ENCODE measurements around the gene FRMPD4.

The FRMPD4 gene

DNA sequence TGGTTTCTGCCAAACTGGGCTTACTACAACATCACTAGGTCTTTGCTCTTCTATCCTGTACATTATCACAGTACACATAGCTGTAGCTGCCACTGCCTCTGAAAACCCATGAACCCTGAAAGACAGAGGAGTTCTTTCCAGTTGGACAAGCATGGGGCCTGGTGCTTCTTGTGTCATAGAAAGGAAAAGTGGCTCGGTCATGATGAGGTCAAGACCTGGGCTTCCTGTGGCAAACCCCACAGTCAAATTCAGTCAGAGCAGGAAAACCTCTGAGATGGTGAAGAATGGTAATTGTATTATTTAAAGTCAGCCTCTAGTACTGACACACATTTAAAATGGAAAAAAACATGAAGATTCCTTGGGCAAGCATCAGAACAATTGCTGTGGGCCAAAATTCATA lies 519.6 kb downstream of the FRMPD4 start:
- no peak for DNase-seq (ENCODE audit: low read depth in 2 of 2)

DNA sequence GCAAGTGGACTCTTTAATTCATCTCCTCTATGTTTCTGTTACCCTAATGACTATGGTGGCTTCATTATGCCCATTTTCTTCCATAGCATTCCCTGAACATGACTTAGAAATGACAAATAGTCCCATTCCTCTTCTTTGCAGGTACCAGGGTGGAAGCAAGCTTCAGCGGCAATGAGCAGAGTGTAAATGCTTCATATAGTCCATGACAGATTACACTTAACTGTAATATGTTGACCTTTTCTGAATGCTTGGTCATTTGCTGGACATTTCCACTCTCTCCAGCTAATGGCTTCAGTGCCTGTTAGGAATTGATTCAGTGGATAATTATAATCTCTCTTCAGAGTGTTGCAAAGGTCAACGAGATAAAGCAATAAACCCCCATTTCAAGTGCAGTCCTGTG lies 523.2 kb downstream of the FRMPD4 start:
- no peak for DNase-seq (ENCODE audit: low read depth in 2 of 2)

DNA sequence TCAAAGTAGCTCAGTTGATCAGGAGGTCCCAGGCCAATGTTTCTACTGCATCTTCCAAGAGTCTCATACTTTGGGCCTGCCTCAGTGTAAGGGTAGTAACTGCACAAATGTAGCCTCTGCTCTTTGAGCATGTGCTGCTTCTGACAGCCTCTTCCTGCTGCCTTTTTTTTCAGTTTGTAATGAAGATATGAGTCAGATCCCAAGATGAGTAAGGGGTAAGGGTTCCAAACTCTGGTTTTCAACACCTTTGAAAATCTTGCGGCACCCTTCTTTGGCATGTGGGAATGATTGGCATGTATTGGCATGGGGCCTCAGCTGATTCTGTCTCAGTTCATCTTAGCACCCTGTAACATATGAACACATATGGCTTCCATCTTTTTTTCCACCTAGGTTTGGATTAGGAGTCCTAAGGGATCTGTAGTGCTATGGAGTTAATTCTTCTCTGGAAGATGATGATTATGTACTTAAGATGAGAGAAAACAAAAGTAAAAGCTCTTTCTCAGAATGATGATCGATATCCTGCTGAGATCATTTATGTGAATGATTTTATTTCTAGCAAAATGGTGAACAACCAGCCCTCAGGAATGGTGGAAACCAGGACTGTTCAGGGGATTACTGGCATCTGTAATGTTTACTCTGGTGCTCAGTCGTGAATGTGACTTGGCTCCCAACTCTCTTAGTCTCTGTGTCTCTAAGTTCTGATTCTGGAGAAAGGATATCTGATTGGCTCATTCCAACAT lies 534.3 kb downstream of the FRMPD4 start:
- DNase-seq (ENCODE audit: low read depth in 2 of 2) = no peak

DNA sequence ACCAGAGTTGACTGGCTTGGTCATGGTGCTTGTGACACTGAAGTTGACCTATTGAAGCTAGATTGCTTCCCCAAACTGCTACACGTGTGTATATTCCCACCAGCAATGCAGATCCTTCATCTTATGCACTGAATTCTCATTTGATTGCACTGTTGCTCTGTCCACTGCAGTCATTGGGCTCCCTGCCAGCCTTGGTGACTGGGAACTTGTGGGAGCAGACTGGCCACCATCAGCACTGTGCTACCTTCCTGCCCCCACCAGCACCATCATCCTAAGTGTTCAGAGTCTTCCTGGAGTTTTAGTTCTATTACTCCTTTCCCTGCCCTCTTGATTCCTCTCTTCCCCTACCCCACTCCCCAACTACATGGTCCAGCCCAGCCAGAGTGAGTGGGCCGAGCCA lies 535.2 kb downstream of the FRMPD4 start:
- DNase-seq (ENCODE audit: low read depth in 2 of 2) = no peak

DNA sequence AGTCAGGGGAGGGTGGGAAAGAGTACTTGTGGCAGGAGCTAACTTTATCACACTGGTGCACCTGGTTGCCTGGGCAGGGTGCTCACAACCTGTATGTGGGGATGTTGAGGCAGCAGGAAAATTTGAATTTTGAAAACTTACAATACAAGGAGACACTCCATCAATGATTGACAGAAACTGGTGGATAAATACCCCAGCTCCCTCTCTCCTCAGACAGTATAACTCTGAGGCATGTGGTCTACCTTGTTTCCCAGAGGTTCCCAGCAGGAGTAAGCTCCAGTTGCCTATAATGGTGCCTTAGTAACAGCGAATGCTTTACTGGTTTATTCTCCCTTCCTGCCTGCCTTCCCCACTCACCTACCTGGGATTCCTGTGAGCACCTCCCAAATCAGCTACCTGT lies 541.2 kb downstream of the FRMPD4 start:
- DNase-seq (ENCODE audit: low read depth in 2 of 2) = no peak

DNA sequence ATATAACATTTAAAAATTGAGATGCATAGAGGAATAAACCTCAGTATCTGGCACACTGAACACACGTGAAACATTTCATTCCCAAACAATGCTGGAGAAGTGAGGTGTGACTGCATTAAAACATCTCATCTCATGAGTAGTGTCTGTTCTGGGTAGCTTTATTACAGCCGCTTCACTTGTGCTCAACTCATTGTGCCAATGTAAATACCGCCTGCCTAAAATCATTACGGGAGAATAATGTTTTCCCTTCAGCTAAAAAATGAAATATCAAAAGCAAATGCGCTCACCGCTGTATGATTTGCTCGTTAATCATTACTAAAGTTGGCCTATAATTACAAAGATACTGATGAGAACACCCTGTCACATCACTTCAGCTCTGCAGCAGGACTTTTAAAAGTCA lies 542.8 kb downstream of the FRMPD4 start:
- DNase-seq (ENCODE audit: low read depth in 2 of 2) = no peak

DNA sequence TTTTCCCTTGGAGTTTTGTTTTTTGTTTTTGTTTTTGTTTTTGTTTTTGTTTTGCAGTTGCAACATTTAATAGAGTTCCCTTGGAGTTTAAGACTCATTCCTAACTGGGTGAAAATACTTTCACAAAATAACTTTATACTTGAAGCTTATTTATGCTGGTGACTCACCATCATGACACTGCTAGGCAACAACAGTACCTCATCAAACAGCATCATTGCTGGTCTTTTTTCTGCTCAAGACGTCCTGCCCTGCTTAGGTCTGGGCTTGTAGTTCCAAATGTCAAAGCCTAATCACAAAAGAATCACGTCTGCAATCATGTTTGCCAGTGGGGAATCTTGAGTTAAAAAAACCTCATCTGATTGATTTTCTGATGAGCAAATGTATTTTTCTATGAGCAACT lies 547.3 kb downstream of the FRMPD4 start:
- DNase-seq (ENCODE audit: low read depth in 2 of 2) = no peak

DNA sequence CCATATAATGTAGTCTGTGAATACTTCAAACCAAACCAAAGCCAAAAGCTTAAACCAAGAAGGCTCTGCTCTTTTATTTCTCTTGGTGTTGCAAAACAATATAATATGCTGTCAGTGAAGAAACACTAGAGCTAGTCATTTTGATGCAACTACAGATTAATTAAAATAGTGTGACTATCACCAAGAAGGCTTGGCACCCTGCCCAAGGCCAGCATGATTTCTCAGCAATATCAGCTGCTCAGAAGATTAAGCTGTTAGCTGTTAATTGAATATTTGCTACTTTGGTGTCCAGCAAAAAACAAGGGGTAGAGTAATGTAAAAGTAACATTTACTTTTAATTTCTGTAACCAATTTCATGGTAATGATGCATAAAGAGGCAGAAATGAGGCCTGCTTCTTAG lies 548.1 kb downstream of the FRMPD4 start:
- DNase-seq (ENCODE audit: low read depth in 2 of 2) = no peak

DNA sequence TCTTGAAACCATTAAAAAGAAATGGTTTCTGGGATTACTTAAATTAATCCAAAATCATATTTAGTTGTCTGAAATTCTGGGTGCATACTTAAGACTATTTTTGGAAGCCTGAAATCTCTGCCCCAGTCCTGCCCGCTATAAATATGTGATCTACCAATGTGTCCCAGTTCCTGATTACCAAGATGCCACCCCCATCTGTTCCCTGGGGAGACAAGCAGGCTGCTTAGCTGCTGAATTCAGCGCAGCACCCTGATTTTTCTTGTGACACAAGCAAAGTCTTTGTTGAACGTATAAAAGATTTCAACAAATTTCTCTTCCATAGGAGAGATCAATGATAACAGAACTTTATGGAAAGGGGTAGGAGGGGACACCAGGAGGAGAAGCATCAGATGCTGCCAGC lies 552.4 kb downstream of the FRMPD4 start:
- no peak for DNase-seq (ENCODE audit: low read depth in 2 of 2)

DNA sequence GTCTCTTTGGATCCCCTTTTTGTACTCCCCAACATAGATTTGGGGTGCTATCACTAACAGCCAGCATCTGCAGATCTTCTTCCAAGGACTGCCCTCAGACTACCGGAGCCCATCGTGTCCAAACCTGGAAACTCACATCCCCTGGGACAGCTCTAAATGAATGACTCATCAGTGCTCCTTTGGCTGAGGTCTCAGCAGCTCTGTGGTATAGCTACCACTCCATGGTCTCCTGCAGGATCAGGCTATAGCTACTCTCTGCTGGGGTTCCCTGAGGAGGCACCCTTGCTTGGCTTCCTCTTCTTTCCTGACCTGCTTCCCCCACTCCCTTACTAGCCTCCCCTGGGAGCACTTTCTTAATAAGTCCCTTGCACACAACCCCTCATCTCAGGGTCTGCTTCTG lies 555.5 kb downstream of the FRMPD4 start:
- no peak for DNase-seq (ENCODE audit: low read depth in 2 of 2)

DNA sequence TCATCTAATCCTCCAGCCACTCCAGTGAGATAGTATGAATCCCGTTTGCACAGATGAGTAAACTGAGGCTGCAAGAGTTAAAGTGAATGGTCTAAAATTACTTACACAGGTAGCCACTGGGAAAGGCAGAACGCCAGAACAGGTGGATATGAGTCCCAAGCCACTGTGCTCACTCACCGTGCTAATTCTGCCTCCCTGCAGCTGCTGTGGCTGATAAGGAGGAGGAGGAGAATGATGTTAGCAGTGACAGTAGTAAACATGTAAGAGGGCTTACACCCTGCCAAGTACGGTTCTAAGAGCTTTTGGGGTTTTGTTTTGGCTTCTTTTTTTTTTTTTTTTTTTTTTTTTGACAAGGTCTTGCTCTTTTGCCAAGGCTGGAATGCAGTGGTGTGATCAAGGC lies 562.5 kb downstream of the FRMPD4 start:
- DNase-seq (ENCODE audit: low read depth in 2 of 2) = no peak

DNA sequence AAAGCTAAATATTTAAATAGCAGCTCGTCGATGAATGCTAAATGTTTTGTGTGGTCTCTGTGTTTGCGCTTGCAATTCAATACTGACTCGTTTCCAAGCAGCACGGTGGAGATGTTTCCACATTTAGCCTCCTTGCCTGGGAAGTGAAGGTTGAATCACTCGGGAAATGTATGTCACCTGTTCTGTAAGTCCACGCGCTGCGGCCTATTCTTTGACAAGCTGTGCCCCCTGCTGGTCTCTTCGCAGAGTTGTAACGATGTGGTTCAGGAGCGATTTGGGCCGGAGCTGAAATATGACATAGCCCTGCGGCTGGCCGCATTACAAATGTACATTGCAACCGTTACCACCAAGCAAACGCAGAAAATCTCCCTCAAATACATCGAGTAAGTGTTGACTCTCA lies 563.4 kb downstream of the FRMPD4 start:
- no peak for DNase-seq (ENCODE audit: low read depth in 2 of 2)

DNA sequence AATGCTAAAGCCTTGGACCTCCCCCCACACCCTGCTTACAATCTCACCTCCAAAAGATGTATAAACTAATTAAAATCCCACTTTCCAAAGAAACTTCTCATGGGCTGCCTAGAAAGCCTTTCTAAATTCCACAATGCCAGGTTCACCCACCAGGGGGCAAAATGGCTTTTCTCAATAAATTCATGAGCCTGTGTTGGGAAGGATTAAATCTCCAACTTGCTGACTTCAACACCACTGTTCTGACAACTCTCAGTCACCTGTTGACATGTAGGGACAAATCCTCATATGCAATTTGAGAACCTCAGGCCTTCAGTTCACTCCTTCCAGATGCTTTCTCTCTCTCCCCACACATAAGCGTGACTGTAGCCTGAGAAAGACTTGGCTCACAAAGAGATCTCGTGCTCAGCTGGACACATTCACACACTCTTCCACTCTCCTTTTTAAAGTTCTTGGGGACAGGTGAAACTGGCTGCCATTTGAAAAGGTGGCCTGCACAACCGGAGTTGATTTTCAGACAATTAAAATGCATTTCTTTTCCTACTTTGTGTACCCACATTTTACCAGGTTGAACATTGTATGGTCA lies 564.3 kb downstream of the FRMPD4 start:
- no peak for DNase-seq (ENCODE audit: low read depth in 2 of 2)

DNA sequence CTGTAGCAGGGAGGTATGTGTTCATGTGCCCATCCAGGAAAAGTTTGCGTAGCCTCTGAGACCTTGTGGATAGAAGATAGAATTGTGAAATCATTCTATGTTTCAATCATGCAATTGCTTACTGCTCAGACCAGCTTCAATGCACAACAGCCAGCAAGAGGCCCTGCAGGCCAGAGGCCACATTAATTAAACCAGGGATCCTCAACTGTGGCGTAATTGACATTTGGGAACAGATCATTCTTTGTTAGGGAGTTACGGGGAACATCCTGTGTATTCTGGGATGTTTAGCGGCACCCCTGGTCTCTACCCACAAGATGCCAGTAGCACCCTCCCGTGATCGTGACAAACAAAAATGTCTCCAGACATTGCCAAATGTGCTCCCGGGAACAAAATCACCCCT lies 566.4 kb downstream of the FRMPD4 start:
- DNase-seq (ENCODE audit: low read depth in 2 of 2) = no peak

DNA sequence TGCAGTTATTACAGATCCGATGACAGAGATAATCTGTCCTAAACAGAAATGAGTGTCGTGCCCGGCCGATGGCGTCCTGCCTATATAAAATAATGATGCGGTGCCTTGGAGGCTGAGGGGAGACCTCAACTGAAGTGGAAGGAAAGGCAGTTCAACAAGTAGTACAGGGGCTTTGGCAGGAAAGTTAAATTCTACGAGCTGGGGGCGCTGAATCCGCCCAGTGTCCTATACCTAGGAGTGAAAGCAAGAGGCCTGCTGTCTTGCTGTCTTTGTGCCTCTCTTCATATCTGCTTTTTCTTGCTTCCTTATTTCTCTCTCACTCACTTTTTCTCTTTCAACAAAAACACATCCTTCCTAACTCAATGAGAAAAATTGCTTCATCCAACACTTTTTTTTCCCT lies 570.8 kb downstream of the FRMPD4 start:
- DNase-seq (ENCODE audit: low read depth in 2 of 2) = no peak

DNA sequence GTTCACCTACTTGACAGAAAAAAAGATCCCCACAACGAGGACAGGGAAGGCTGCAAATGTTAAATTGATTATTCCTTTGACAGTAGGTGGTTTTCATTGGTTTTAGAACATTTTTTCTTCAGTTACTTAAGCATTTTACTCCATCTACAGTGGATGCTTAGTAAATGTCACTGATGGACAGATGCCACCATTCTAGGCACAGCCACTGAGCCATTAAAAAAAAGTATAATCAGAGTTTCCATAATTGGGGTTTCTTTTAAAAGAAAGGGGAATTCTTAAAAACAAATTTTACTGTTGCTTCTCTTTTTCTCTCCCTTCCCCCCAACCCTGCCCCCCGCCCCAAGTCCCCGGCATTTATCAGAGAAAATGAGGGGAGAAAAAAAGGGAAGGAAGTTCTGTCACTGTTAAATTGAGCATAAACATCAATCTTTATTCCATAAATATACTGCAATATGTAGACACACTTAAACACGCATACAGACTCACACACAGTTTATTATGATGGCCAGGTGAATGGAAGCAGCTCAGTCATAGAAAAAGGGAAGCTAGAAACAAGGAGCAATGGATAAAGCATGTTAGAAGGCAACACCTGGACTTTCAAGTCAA lies 573.3 kb downstream of the FRMPD4 start:
- no peak for DNase-seq (ENCODE audit: low read depth in 2 of 2)

DNA sequence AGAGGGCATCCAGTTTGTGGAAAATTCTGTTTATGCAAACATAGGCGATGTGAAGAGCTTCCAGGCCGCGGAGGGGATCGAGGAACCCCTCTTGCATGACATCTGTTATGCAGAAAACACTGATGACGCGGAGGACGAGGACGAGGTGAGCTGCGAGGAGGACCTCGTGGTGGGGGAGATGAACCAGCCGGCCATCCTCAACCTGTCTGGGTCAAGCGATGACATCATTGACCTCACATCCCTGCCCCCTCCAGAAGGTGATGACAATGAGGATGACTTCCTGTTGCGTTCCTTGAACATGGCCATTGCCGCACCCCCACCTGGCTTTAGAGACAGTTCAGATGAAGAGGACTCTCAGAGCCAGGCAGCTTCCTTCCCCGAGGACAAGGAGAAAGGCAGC lies 578.3 kb downstream of the FRMPD4 start:
- DNase-seq (ENCODE audit: low read depth in 2 of 2) = no peak

DNA sequence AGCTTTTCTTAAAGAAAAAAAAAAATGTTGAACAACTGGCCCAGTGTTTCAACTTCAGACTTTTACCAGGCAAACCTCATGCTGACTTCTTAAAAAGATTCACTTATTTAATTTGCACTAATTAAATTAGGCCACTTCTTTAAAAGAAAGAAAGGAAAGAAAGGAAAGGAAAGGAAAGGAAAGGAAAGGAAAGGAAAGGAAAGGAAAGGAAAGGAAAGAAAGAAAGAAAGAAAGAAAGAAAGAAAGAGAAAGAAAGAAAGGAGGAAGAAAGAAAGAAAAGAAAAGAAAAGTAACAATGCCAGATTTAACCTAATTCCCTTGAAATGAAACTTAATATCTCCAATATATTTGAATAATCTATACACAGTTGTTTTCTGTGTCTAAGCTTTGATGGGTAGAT lies 581.6 kb downstream of the FRMPD4 start:
- no peak for DNase-seq (ENCODE audit: low read depth in 2 of 2)

DNA sequence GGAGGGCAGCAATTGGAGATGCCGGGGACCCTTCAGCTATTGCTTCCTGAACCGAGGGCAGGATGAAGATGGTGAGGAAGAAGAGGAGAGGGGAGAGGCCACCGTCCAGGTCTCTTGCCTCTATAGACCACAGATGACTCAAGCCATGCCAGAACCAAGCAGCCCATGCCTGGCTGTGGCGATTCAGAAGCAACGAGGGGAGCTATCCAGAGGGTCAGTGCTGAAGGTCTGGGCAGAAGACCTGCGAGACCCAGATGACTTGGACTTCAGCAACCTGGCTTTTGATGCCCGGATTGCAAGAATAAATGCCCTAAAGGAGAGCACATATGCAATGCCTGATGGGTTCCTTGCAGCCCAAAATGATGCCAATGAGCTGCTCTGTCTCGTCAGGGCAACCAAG lies 582.8 kb downstream of the FRMPD4 start:
- DNase-seq (ENCODE audit: low read depth in 2 of 2) = no peak

DNA sequence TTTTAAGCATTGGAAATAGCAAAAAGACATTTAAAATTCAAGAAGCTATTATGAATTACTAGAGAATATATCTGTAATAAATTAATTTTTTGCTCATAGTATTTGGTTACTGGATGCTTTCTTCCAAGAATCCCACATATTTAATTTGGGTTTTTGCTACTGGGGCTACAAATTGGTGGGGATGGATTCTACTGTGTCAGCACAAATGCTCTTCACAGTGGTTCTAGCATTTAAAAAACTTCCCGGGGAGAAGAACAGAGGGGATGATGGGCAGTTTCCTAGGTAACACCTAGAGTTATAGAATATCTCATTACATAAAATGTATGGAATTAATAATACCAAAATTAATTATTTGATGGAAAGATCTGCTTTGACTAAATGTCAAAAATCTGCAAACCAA lies 584.0 kb downstream of the FRMPD4 start:
- DNase-seq (ENCODE audit: low read depth in 2 of 2) = no peak

DNA sequence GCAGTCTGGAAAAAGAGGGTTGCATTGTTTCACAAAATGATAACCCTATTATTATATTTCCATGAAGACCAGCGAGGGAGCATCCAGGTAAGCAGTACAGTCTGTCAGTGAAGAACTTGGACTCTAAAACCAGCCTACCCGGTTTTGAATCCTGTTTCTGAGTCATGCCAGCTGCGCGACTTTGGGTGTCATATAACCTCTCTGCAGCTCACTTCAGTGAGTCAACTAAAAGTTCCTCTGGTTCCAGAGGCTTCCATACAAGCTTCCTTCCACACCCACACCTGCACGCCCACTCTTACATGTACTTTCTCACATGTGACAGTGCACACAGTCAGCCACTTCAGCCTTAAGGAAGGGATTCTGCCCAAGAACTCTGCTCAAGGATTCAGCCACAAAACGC lies 603.1 kb downstream of the FRMPD4 start:
- no peak for DNase-seq (ENCODE audit: low read depth in 2 of 2)

DNA sequence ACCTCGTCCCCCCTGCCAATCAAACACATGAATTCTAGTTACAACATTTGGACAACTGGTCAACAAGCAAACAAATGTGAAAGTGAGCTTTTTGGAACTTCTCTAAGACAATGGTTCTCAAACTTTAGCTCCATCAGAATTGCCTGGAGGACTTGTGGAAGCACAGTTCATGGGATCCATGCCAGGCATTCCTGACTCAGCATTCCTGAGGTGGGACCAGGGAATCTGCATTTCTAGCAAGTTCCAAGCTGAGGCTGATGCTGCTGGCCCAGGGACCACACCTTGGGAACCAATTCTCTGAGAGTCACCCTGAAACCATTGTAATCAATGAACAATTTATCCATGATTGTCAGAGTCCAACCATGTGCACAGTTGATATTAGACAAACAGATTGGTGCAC lies 609.2 kb downstream of the FRMPD4 start:
- no peak for DNase-seq (ENCODE audit: low read depth in 2 of 2)

DNA sequence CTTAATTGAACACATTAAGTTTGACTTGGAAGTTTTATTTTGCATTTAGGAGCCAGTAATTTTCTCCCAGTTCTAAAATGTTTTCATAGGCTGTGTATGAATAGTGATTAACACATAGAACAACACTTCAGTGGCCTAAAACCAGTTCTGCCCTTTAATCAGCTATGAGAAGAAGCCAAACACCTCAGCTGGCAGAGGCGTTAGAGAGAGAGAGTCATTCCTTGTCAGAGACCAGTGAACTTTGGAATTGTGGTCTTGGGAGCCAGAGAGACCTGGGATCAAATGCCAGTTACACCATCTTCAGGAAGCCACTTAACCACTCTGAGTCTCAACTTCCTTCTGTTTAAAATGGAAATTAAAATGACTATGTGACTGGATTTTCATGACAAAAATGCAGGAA lies 613.6 kb downstream of the FRMPD4 start:
- no peak for DNase-seq (ENCODE audit: low read depth in 2 of 2)

DNA sequence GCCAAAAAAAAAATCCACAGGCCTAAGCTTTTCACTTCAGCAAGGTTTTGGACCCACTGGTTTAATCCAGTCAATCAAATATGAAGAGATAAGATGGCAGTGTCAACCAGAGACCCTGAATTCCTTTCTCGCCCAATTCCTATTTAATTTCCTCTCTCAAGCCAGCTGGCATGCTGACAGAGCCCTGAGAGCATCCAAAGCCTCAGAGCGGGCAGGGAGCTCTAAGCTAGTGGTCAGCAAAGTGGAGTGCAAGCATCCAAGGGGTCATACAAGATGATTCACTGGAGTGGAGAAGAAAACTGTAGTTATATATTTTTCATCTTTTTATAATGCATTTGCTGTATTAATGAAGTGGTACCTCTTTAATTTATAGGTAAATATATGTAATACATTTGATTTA lies 615.1 kb downstream of the FRMPD4 start:
- DNase-seq (ENCODE audit: low read depth in 2 of 2) = no peak
